ENCODE results near the gene GSS.

DNA sequence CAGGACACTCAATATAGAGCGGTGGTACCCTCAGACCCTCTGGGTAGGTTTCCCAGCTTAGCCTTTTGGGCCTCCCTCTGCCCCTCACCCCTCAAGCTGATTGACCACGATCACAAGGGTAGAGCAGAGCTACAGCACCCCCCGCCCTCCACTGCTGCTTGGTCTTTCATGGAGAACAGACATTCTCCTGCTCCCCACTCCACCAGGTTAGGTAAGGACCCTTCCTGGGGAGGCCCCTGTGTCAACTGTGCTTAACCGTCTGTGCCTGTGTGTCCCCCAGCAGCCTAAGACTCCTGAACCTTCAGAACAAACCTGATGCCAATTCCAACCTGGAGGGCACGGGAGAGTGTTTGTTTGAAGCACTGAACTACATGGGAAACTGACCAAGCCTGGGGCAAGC is 11.8 kb upstream of the GSS start:
- no peak for TF ChIP-seq POLR2AphosphoS5 (IDR thresholded peaks at IDR 0.05; ENCODE audit: low read depth, low read length)
- no peak for TF ChIP-seq TAF1 (IDR thresholded peaks at IDR 0.05; ENCODE audit: low read depth, low read length)
